Left hindlimb (tissue), 1 donor: ENCODE results near the gene ZNF26.
"Not testable (repeated sequence)": the region's sequence is repeated elsewhere in the genome, so short reads cannot be mapped to it uniquely, and the experiment has no call there.

Experiments
- DNase-seq: peaks from one replicate; pipeline ENCODE4 v3.0.0-alpha.2; 2018

Gene ZNF26

DNA sequence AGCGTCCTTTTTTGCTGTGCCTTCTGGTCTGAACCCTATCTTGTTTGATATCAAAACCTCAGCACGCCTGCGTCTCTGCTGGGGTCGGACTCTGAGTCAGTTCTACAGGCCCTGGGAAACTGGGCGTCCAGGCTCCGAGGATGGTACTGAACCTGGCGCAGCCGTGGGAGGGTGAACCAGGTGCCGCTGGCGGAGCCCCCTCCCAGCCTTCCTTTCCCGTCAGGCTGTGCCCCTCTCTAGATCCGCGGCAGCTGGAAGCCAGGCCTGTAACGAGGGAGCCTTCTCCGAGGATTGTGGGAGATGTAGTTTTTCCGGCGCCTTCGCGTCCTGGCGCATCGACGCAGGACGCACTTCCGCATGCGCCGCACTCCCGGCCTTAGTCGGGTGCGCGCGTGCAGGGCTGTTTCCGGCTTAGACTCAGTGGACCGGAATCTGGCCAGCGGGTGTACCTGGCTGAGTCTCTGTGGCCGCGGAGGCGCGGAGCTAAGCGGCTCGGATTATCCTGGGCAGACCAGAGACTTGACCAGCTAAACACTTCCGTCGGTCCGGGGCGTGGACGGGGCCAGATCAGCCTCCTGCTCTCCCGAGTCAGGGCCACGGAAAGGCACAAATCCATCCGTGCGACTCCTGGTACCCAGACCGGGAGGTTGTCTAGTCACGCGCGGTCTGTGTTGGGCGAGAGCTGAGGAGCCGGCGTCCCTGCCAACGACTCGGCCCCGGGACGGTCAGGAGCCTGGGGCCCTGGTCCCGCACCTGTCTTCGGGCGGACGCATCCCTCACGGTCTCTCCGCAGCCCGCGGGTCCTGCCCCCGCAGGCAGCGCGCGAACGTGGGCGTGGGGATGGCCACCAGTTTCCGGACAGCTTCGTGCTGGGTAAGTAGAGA lies at the start of gene ZNF26:
ZNF26 (plus strand) TSS at position 367 of the 884 bp plus-strand sequence; CDS start at position 841, 474 bp downstream.
- DNase-seq = peak; percentile 94

DNA sequence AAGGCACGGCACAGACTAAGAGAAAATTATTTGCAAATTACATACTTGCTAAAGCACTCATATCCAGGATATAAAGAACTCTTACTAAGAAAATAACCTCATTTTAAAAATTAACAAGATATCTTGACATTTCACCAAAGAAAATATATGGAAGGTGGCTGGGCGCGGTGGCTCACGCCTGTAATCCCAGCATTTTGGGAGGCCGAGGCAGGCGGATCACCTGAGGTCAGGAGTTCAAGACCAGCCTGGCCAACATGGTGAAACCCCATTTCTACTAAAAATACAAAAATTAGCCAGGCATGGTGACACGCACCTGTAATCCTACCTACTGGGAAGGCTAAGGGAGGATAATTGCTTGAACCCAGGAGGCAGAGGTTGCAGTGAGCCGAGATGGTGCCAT lies 49.2 kb upstream of the ZNF26 start:
- not testable (repeated sequence) for DNase-seq

- DNase-seq = no peak
These were observed 48.7 kb upstream of the ZNF26 start for GRCh38 chr12:132937476-132937875.

GRCh38 chr12:132938807-132939206 lies 47.4 kb upstream of the ZNF26 start:
- not testable (repeated sequence) for DNase-seq

GRCh38 chr12:132940071-132940719 lies 46.0 kb upstream of the ZNF26 start:
- no peak for DNase-seq

DNA sequence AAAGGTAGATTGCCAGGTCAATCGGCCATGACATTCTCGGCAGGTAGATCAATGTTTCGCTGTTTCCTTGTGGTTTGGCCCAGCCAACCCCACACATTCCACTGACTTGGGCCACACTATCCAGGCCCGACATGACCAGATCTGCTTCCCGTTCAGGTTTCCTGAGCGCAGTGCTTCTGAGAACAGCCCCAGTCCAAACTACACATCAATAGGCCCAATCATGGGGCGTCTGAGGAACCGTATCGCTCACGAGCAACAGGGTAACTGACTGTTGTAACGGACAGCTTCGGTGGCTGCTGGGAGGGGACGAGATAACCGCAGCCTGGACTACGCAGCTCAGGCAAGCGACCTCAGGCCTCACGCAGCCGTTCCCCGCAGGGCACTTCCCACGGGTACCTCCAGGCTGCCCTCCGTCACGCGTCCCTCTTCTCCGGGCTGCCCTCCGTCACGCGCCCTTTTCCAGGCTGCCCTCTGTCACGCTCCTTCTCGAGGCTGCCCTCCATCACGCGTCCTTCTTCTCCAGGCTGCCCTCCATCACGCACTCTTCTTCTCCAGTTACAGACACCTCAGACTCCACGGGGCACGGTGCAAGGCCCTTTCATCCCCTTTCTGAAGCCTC lies 44.7 kb upstream of the ZNF26 start:
- no peak for DNase-seq

GRCh38 chr12:132942611-132943010 lies 43.6 kb upstream of the ZNF26 start:
- no peak for DNase-seq

- DNase-seq = no peak
These were observed 40.4 kb upstream of the ZNF26 start for GRCh38 chr12:132945806-132946205.

- DNase-seq = no peak
These were observed 39.8 kb upstream of the ZNF26 start for GRCh38 chr12:132946246-132946820.

DNA sequence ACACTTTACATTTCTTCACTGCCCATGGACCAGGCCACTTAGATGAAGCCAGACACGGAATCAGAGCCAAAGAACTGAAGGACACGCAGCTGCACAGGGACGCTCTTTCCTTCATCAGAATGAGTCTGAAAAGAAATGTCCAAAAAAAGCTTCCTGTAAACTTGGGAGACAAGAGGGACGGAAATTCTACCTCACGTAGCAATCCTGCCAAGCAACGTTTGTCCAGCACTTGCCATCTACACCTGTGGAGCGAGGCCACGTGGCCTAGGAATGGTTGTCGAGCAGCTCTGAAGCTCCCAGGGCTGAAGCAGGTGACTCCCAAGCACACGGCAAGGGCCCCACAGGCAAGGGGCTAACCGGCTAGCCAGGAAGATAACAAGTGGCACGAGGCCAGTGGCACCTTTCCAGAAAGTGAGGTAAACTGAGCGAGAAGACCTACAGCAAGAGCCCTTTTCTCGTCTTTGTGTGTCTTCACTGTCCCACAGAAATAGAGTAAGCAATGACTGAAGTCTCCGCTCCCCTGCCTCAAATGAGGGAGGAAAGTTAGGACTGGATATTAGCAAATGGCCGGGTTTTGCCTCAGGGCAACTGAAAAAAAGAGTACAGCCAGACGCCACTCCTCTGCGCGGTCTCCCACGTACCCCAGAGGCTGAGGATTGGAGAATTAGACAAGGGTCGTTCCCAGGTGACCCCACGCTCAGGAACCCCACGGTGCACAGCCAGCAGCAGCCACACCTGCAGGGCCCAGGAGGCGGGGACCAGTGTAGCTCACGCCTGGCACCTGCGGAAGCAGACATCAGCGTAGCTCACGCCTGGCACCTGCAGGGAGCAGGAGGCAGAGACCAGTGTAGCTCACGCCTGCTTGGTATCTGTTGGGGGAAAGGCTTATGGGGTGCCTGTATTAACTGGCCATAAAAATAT lies 37.8 kb upstream of the ZNF26 start:
- DNase-seq = no peak

GRCh38 chr12:132949936-132950837 lies 36.0 kb upstream of the ZNF26 start:
- DNase-seq = no peak

GRCh38 chr12:132950844-132951535 lies 35.2 kb upstream of the ZNF26 start:
- no peak for DNase-seq

GRCh38 chr12:132951649-132952048 lies 34.5 kb upstream of the ZNF26 start:
- DNase-seq = no peak

GRCh38 chr12:132952371-132953162 lies 33.6 kb upstream of the ZNF26 start:
- DNase-seq = no peak

DNA sequence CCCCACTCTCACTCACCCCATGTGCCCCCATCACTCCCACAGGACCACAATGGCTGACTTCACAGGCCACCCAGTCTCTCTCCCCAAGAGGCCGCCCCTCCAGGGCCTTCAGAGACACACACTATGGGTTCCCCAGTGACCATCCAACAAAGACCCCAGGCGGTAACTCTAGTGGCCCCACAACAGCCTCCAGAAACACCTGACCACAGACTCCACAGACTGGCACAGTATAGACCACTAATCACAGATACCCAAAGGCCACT lies 33.1 kb upstream of the ZNF26 start:
- no peak for DNase-seq

GRCh38 chr12:132953771-132954170 lies 32.4 kb upstream of the ZNF26 start:
- no peak for DNase-seq

- no peak for DNase-seq
These were observed 31.6 kb upstream of the ZNF26 start for GRCh38 chr12:132954471-132955048.

GRCh38 chr12:132955094-132956010 lies 30.8 kb upstream of the ZNF26 start:
- peak; percentile 79 for DNase-seq
